SKM-1 (cell line): ENCODE measurements around the gene TCF7L2.

Experiments
- DNase-seq: peaks from one replicate; lab custom pipeline; 2025; ENCODE audit not compliant: unreplicated experiment; lab: John Stamatoyannopoulos, UW

TCF7L2 gene

GRCh38 chr10:113042868-113043267 is 92.8 kb downstream of the TCF7L2 start:
- DNase-seq, result no peak

GRCh38 chr10:113044016-113044755 is 94.1 kb downstream of the TCF7L2 start:
- no peak for DNase-seq

DNA sequence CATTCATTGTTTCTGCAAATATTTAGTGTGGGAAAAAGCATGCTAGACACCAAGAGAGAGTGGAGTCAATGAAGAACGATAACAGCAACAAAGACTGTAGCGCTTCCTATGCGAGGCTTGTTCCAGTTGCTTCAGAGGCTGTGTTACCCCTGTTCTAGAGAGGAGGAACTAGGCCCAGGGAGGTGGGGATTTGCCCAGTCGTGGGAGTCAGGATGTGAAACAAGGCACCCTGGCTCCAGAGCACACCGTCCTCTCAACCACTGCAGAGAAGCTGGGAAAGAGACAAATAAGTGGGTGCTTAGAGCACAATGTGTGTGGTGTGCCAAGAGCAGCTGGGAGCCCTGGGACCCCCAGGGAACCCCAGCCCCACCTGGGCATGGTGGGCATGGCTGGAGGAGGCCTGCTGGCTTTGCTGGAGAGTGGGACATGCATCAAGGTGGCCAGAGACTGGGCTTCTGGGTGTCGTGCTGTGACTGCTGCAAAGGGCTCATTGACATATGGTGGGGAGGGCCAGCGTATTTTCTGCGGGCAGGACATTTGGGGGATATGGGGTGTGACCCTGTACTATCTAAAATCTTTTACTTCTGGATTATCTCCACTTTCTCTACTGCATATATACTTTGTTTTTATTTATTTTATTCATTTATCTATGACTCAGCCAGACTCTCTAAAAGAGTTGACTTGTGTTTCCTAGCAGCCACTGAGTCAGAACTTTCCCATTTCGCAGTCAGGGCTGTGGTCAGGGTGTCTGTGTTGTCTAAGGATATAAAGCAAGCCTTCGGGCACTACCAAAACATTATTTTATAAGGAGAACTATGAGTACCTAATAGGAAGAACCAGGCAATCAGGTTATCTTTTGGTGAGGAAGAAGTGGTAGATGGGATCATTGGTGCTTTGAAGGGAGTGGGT is 95.4 kb downstream of the TCF7L2 start:
- DNase-seq, result no peak

DNA sequence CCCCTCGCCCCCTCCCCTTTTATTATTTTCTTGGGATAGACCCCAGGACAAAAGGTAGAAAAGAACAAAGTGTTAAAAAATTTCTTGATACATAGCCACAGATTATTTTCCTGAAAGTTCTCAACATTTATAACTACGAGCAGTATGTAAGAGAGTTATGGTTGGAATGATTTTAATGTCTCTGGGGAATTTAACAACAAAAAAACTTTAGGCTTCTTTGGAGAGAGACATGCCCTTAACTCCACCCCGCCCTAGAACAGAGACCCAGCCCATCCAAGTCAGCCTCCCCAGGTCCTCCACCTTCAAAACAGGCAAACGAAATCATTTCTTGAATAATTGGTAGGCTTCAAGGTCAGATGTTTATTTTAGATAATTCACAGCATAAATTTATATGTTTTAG is 97.1 kb downstream of the TCF7L2 start:
- DNase-seq, result no peak

DNA sequence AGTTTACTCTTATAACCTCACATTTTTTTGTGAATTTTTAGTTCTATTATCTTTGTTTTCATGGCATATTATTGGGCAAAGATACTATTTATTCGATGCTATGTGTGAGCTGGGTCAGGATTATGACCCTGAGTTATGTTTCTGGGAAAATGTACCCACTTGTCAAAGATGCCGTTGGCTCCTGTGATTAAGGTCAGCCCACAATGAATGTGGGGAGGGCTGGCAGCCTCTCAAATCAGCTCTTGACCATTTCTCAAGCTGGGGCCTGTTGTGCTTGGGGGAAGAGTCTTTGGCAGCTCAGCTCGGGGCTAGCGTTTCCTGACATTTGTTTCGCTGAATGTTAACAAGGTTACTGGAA is 97.5 kb downstream of the TCF7L2 start:
- DNase-seq, result no peak

DNA sequence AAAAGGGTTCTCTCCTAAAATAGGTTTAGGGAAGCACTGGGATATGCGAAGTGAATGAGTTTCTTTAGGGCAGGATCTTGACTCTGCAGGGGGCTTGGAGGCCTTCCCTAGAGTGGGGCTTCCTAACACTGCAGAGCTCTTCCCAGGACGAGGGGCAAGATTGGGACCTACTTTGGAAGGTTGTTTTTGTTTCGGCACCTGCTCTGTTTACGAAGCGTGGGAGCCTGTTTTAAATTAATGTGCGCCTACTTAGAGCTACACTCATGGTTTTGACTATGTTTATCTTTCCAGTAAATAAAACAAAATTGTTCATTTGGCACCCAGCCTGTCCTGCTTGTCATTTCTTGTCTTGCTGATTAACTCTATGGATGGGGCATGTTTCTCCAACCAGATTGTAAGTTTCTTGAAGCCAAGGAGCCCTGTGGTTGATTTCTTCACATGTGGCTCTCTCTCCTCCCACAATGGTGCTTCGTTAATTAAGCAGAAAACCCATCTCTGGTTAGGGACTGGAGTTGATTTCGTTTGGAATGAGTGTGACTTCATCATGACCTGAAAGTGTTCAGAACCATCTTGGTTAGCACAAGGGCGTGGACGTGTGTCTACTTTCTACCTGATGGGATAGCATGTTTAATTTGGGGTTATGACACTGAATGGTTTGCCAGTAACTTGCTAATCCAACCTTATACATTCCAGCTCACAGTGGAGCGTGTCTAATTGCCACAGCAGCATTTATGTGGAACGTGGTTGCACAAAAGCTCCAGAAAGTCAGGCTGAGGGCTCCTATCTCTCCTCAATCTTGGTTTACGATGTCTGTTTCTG is 98.1 kb downstream of the TCF7L2 start:
- no peak for DNase-seq

DNA sequence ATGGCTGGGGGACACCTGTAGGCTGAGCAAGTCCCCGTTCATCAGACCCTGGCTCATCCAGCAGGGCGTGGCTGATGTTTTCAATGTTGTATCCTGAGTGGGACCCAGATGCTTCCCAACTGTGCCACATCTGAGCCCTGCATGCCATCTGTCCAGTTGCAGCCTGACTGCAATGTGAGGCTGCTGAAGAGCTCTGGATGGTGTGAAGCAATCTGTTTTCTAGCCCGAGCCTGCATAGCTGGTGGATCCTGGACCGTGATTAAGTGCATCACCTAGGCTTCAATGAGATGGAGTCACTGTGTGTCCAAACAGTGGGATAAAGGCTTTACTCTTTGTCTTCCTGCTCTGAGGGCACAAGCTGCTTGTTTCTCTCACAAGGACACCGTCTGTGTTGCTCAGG is 99.8 kb downstream of the TCF7L2 start:
- no peak for DNase-seq

- no peak for DNase-seq
Observed at GRCh38 chr10:113052076-113052830, 102.2 kb downstream of the TCF7L2 start.

DNA sequence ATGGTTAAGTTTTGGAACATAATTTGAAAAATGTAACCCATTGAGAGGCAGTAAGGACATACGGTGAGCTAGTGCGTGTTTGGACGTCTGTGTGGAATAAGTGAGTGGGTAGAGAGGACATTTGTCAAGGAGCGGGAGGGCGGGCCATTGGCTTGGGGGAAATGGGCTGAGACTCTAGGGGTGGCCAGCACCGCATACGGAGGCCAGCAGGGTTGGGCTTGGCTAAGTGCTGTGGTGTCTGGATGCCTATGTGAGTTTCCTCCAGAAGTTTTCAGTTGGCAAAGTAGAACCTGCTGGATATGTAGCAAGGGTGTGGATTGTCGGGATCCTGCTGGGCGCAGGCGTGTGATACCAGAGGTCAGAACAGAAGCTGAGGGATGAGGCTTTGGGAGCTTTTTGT is 103.0 kb downstream of the TCF7L2 start:
- DNase-seq, result no peak

DNA sequence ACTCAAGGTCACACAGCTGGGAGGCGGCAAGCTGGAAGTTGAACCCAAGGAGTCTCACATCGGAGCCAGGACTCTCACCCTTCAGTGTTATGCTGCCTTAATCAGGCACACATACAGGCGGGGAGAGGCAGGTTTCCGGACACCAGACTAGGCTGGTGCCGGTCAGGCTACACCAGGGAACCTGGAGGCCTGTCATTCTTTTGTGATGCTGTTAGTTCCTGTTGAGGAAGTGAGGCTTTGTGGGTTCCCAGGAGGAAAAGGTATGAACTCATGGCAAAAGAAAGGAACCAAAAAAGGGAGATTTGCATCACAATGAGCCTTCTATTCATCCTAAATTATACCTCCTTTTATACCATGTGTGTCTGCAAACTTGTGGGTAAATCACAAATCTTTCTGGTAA is 103.8 kb downstream of the TCF7L2 start:
- DNase-seq, result no peak

DNA sequence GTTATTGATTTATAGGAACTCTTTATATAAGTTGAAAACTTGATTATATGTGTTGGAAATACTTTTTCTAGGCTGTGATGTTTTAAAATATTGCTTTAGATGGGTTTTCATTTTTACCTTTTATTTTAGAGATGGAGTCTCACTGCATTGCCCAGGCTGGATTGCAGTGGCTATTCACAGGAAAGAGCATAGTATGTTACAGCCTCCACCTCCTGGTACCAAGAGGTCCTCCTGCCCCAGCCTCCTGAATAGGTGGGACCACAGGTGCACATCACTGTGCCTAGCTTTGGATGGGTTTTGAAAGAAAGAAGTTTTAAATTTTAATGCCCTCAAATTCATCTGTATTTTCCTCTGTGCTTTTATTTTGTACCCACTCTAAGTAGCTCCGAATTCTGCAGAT is 105.4 kb downstream of the TCF7L2 start:
- DNase-seq, result no peak

- DNase-seq, result no peak
Observed at GRCh38 chr10:113056030-113056429, 106.0 kb downstream of the TCF7L2 start.

- no peak for DNase-seq
Observed at GRCh38 chr10:113056441-113057021, 106.5 kb downstream of the TCF7L2 start.

GRCh38 chr10:113057948-113058522 is 108.0 kb downstream of the TCF7L2 start:
- no peak for DNase-seq

DNA sequence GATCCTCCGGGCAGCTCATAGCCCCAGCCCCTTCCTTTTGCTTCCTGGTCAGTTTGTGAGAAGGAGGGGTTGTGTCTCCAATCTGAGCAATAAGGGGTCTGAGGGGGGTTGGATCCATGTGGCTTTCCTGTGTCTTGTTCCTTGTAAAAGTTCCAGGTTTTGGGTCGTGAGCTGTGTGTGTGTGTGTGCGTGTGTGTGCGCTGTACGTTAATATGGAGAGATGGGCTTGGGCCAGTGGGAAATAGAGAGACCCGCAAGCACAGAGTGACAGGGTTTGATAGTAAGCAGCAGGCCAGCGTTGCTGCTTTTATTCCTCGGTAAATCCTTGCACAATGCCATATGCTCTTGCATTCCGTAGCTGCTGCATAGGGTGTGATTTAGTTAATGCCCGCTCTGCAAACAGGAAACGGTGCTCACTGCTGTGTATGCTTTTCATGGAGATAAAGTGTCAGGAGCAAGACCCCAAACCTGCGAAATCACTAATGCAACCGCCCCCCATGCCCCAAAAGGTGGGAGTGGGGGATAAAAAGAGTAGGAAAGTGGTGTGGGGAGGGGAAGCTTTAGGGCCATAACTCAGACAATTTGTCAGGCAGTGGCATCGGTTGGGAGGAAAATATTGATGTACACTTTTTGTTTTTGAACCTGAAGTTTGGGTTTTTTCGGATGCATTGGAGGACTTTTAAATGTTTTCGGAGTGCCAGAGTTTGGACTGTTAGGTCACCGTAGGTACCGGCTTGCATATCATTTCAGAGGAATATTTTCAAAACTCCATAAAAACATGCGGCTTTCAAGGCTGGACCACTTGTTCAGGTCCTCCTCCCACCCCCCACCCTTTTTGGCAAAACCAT is 108.7 kb downstream of the TCF7L2 start:
- no peak for DNase-seq

GRCh38 chr10:113059371-113059780 is 109.3 kb downstream of the TCF7L2 start:
- DNase-seq, result no peak

DNA sequence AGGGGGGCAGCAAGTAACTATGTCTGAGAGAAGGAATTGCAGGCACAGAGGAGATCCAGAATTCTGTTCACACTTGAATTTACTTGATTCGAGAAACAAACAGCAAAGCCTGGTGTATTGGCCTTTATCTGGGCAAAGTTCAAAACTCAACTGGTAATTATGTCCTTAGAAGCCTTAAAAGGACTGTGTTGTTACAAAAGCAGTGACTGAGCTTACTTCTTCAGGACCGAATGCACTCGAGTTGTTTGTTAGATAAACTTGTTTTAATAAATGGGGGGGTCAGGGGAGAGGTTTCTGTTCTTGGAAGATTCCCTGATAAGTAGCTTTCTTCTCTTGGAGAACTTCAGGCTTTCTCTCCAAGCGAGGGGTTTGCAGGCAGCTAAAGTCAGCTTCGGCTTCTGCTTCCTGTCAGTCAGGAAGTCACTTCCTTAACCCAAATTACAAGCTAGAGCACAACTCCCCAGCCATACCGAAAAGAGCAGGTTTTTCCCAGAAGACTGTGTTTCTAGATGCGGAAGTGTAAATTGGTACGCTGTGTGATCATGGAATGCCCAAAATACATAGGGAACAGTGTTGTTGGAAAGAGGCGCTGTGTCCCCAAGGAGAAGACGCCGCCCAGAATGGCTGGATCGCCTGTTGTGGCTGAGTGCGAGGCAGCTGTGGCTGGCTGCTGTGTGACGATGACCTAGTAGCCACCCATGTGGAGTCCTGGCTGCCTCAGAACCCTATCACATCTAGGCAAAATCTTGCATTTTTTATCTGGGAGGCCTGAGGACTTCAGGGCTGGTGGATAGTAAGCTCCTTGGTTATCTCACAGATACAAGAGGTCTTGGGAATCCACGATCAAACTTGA is 110.4 kb downstream of the TCF7L2 start:
- DNase-seq, result no peak

GRCh38 chr10:113061054-113061430 is 111.0 kb downstream of the TCF7L2 start:
- DNase-seq, result no peak
